Loucy (cell line): ENCODE data around the gene CYFIP1.

Experiments used
- CTCF ChIP-seq: fragments of 200-600 bp; sonication (generic); conservative IDR thresholded peaks from 2 replicates; pipeline ENCODE4 v1.5.1; 2014; ENCODE audit warnings: mild to moderate bottlenecking, antibody characterized with exemption, low read length
- EZH2phosphoT487 ChIP-seq: fragments of 200-600 bp; IDR thresholded peaks from 2 replicates; pipeline ENCODE4 v1.6.1; 2018; ENCODE audit warnings: antibody characterized with exemption, mild to moderate bottlenecking, moderate library complexity, borderline replicate concordance

- TF ChIP-seq CTCF (no peak), EZH2phosphoT487 (no peak)
These were observed 123.5 kb downstream of the CYFIP1 start for GRCh38 chr15:22856659-22857058.
